HG02642 (cell line): ENCODE measurements around the gene GBA3.
A peak's percentile ranks its signal among the peaks of the same experiment; 100 is the strongest.

Source experiments
- ATAC-seq: cut with Tn5 transposase; IDR thresholded peaks from one replicate; pipeline ENCODE4 v1.9.1; 2021; ENCODE audit warnings: mild to moderate bottlenecking; ENCODE audit not compliant: unreplicated experiment, poor library complexity

GBA3 gene

DNA sequence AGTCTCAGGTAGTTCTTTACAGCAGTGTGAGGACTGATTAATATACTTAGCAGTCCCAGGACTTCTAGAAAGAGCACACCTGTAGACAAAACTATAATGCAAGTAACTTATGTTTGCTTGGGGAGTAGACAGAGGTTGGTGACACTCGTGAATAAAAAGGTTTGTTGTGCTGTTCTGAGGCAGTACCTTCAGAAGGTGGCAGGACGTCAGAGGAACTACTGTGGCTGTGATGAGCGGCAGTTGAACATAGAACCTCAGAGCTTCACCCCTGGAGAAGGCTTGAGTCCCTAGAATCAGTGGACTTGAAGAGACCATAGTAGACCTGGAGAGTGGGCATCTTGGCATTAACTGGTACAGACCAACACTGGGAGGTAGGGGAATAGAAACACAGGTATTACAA, 3.3 kb upstream of the GBA3 start:
- ATAC-seq = no peak

DNA sequence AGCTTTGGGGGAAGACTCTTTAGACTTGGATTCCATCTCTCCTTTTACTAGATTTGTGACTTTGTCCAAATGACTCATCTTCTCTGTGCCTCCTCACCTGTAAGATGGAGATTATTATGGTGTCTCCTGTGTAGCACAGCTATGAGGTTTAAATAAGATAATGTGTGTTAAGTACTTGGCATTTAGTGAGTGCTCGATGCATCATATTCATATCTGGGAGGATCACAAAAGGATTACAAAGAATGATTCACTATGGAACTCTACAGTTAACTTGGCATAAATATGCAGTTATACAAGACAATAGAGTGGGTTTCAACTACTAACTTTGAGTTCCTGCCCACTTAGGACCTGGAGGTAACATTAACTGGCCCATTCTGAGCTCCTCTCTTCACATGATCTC, 2.3 kb downstream of the GBA3 start:
- ATAC-seq = no peak

DNA sequence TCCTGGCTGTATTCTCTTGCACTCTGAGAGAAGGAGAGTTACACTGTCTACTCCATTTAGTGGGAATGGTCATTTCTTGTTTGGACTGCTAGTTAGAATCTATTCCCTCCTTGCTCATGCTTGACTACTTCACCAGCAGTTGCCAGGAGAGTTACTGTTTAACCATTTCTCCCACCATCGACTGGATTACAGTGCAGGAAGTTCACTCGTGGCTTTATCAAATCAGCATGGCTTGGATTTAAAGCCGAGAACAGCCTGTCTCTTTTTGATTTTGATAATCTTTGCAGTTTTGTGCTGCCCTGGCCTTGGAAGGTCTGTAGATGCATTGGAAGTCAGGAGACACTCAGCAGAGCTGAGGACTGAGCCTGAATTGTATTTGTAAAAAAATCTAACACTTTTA, 3.2 kb downstream of the GBA3 start:
- no peak for ATAC-seq

DNA sequence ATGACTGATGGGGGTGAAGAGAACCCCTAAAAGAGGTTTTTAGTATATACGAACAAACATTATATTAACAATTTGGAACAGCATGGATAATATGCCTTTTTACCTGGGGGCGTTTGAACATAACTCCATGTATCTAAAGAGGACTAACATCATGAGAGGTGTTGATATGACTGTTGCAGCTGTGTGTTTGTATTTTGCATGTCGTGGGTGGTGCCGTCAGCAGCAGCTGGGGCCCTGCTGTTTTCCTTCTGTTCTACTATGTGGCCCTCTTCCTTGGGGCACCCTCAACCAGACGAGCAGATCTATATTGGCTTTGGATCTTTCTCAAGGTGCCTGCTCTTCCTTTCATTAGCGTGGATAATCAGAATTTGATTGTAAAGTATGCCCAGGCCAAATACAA, 11.2 kb downstream of the GBA3 start:
- no peak for ATAC-seq

DNA sequence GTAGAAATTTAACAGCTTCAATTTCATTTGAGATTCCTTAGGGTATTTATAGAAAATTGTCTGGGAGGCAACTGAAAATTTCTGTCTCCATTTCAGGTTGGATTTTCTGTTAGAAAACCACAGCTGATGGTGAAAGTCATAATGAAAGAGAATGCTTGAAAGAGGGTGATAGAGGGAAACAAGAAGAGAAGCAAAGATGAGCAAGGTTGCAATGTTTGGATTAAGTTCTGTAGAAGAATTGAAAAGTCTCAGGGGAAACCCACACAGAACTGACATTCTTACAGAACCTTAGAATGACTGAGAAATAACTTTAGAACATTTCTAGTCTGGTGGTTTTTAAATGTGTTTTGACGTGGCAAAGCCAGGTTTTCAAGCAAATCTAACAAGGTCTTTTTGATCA, 14.7 kb downstream of the GBA3 start:
- peak; percentile 76 for ATAC-seq

DNA sequence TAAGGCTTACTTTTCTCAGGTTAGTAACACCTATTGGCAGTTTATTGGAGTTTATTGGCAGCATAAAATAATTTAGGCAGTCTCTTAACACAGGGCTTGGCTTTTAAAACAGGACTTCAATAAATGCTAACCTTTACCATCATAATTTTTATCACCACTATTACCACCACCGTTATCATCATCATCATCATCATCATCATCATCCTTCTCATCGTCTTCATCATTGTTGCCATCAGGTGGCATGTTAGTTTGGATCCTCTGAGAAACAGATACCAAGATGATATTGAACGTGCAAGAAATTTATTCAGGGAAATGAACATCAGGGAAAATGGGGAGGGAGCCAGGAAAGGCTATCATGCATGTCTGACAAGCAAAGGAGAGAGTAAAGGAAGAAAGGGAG, 16.2 kb downstream of the GBA3 start:
- no peak for ATAC-seq

DNA sequence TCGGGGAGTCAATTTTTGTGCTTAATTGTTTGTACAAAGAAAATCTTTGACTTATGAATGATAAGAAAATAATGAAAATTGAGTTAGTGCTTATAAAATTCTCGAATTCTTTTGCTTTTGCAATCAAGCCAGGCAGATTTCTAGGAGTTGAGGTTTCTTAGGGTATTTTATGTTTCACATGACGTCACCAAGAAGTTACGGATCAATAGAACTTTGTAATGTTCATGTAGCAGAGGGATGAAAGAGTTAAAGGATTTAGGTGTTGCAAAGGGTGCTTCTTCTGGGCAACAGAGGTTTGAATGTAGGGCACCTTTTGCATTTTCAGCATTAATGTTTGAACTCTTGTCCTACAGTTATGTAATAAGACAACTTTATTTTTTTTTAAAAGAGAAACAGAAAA, 19.4 kb downstream of the GBA3 start:
- no peak for ATAC-seq

DNA sequence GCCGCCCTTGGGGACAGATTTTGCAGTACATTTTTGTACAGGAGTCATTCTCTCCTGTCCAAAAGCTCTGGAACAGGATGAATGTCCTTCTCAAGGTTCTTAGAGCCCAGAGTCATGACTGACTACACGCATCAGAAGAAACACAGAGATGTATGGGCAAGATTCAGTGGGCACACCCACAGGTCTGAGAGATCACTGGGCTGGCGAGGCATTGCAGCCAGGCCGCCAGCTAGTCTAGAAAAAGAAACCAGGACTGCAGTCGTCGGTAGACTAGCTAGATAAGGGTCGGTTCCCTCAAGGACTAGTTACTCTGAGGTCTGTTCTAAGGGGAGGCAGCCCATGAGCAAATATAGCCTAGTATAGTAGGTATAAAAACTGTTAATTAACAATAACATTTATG, 19.8 kb downstream of the GBA3 start:
- no peak for ATAC-seq

DNA sequence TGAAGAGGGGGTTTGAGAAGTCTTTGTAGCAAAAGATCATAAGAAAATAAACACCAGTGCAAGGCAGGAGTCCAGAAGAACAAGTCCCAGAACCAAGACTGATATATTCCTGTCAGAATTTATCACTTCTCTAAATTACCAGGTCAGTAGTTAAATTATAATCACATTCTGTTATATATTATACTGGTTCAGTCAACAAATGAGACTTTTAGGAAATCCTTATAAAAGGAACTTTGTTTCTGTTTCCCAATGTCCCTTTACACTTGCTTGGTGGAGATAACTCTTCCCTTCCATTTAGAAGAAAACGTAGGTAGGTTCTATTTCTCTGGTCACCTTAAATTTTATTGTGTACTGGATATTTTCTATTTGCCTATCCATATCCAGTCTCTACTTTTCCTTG, 21.1 kb downstream of the GBA3 start:
- no peak for ATAC-seq

DNA sequence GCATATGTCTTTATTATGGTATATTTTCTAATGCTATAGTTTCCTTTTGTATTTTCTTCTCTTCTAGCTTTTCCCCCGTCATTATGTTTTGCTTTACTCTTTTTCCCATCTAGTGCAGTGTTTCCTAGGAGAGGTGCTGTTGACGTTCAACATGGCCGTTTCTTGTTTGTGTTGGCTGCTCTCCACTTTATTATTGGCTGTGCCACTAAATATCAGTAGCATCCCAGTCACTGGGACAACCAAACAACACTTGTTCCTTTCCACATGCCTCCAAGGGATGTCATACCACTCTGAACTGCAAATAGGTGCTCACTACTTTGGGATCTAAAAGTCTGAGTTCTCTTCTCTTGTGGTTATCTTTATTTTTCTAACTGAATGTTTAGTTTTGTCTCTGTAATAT, 26.5 kb downstream of the GBA3 start:
- ATAC-seq = no peak

DNA sequence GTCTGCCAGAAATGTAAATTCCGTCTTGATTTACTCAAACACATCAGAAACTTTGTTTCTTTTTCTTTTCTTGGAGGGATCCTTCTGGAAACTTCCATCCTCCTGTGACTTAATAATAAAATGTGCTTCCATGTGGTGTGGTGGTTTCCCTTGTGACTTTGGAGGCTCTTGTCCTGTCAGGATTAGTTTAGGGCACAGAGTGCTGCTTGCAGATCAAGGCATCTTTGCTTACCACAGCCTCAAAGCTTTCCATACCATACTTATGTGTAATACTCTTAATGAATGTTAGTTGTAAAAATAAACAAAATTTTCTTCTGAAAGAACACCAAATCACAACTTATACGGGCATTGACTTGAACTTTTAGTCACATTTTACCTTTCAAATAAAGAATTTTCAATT, 27.4 kb downstream of the GBA3 start:
- ATAC-seq = no peak

DNA sequence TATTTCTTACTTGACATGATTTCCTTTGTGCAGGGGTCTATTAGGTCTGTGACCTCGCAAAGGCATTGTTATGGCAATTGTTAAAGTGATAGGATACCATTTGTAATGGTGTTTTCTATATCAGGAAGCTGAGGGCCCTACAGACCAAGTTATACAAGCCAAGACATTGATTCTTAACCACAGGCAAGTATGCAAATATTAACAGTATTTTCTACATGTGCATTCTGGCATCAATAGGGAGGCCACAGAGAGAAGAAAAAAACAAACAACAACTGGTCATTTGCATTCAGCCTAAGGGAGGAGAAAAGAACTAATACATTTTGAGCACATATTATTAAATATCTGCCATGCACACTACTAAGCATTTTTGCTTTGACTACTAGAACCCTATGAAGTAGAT, 28.5 kb downstream of the GBA3 start:
- no peak for ATAC-seq

DNA sequence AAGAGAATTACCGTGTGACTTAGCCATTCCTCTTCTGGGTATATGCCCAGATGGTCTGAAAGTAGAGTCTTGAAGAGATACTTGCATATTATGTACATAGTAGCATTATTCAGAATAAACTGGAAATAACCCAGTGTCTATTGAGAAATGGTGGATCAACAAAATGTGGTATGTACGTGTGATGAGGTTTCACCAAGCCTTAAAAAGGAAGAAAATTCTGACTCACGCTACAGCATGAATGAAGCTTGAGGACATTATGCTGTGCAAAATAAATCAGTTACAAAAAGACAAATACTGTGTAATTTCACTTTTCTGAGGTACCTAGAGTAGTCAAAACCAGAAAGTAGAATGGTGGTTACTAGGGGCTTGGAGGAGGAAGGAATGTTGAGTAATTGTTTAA, 37.3 kb downstream of the GBA3 start:
- no peak for ATAC-seq

DNA sequence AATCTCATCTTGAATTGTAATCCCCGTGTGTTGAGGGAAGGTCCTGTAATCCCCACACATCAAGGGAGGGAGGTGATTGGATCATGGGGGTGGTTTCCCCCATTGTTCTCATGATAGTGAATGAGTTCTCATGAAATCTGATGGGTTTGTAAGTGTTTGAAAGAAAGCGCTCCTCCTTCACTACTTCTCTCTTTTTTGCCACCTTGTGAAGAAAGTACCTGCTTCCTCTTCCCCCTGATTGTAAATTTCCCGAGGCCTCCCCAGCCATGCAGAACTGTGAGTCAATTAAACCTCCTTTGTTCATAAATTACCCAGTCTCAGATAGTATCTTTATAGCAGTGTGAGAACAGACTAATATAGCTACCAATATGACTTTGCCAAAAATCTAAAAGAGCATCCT, 41.1 kb downstream of the GBA3 start:
- no peak for ATAC-seq

DNA sequence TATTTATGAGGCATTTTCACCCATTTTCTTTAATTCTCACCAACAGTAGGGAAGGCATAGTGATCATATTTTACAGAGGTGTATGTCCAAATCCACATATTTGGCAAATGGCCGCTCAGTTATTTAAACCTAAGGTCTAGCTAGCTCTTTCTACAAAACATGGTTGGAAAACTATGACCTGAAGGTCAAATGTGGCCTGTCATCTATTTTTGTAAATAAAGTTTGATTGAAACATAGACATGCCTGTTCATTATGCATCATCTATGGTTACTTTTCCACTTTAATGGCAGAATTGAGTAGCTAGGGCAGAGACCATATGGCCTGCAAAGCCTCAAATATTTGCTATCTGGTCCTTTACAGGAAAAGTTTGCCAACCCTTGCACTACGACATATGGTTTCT, 44.2 kb downstream of the GBA3 start:
- no peak for ATAC-seq

DNA sequence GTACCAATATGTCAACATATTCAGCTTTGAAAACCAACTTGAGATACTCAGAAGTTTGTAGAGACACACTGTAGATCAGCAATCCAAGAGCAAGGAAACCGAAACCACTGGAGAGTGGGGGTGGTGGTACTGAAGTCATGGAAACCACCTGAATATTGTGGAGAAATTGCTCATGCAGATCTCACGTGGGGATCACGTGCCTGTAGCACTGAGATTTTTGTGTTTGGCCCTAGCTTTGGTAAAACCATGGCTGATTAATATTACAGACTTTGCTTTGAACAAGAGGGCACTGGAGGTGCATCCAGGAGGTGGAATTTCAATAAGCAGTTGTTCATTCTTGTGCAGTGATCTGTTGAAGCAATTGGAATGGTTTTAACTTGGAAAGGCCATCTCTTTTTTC, 47.2 kb downstream of the GBA3 start:
- ATAC-seq = no peak

DNA sequence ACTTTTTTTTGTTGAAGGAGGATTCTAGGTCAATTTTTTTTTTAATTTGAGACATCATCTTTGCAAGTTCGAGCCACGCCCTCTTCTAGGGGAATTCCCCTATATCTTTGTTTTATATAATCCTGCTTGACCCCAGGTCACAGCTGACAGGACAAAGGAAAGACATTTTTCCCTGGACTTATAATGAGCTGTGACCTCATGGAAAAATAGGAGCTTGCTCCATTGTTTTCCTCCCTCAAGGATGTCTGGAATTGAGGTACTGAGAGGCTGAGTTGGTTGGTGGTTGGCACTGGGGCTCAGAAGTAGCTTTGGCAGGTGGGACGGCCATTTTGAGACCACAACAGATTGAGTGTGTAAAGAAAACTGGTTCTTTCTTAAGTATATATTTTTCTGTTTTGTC, 49.0 kb downstream of the GBA3 start:
- ATAC-seq = no peak

DNA sequence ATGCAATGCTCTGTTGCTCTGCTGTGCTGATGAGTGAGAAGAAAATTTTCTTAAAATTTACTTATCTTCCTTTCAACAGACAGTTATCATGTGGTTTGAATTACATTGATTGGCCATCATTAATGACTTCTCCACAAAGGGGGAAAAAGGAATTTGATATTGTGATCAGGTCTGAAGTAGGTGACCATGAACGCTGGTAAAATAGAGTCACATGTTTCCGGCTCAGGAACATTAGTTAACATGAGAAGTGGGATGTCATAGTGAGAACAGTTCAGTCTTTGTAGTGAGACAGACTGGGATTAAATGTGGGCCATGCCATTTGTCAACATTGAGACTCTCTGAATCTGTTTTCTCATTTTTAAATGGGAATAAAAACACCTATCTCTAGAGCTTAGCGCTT, 50.6 kb downstream of the GBA3 start:
- no peak for ATAC-seq

DNA sequence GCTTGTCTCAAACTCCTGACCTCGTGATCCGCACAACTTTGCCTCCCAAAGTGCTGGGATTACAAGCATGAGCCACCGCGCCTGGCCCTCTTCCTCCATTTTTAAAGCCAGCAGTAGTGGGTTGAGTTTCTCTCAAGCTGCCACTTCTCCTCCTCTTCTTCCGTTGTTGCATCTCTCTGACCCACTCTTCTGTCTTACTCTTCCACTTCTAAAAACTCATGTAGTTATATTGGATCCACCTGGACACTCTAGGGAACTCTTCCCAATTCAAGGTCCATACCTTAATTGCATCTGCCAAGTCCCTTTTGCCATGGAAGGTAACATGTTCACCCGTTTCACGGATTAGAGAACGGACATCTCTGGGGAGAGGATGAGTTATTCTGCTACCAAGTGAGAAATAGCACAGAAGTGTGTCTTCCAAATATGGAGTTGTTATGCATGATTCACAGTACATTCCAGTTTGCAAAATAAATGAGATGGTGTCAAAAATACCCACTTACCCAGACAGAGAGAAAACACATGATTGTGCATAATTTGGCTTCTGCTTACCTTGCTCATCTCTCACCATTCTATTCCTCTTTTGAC, 51.8 kb downstream of the GBA3 start:
- ATAC-seq = no peak

DNA sequence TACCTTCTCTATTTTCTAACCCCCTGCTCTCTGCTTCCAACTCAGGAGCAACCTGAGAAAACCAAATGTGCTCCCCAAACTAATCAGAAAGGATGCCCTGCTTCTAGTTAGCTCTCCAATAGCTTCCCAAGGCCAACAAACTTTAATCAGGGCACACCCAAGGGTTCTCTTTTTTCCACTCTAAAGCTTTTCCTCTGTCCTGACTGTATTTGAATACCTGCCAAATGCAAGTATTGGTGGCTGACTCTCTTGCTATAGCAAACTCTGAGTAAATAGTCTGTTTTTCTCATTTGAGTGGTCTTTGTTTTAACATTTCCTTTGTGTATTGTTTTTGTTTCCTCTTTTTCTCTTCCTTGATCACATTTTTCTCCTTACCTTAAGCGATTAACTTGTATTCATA, 52.5 kb downstream of the GBA3 start:
- no peak for ATAC-seq

DNA sequence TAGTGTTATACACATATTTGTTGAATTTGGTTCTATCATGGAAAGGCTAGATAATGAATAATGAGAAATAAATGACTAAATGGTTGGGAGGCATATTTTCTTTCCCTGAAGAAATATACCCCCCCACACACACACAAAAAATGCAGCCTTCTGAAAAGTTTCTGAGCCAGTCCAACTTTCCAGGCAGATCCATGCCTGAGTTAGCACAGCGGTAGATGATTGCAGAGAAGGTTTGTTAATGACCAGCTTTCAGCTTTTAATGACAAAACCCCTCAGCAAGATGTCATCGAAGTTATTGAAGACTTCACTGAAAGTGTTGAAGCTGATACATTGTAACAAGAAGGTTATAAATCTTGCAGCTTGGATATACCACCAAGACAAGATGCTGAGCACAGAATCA, 61.4 kb downstream of the GBA3 start:
- no peak for ATAC-seq

DNA sequence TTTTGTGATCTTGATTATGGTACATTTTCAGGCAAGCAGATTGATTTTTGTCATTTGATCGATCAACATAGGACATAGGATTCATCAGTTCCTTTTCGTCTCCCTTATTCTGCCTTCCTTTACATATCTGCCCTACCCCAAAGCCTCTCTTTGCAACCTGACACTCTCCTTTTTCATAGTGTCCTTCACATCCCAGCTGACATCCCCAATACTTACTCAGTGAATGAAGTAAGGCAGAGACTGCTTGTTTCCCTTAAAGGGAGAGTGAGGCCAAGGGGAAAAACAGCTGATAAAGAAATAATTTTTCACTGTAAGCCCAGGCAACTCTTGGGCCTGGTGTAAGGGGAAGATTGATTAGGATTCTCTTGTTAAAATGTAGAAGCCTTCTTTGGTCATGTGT, 69.8 kb downstream of the GBA3 start:
- no peak for ATAC-seq

DNA sequence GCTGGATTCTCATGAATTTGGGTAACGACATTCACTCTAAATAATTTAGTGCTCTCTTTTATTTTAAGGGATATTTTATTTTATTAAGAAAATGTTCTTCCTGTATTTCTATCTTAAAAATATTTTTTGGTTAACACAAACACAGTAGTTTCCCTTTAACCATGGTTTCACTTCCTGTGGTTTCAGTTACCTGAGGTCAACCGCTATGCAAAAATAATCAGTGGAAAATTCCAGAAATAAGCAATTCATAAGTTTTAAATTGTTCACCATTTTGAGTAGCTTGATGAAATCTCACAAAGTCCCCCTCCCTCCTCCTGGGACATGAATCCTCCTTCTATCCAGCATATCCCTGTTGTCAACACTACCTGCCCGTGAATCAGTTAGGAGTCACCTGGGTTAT, 71.4 kb downstream of the GBA3 start:
- no peak for ATAC-seq
